Measurements from ENCODE around the gene GNG4.

Gene GNG4

GRCh38 chr1:235527196-235527814 is 122.3 kb downstream of the GNG4 start:
- peak in 1 of 4 experiments; percentile 8 for DNase-seq

DNA sequence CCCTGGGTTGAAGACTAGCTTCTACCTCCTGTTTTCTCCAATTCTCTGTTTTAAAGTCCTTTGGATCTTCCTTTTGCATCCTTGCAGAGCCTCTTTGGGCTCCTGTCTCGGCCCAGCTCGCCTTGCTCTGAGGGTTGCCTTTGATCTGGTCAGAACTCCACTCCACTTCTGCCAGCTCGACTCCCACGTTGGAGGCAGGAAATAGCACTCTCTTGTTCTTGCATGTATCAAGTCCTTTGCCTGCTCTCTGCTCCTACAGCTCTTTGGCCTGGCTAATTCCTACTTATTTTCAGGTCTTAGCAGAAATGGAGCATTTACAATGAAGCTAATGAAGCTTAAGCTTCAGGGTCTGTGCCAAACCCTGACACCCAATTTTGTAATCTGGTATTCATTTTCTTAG is 124.3 kb downstream of the GNG4 start:
- DNase-seq: no peak

DNA sequence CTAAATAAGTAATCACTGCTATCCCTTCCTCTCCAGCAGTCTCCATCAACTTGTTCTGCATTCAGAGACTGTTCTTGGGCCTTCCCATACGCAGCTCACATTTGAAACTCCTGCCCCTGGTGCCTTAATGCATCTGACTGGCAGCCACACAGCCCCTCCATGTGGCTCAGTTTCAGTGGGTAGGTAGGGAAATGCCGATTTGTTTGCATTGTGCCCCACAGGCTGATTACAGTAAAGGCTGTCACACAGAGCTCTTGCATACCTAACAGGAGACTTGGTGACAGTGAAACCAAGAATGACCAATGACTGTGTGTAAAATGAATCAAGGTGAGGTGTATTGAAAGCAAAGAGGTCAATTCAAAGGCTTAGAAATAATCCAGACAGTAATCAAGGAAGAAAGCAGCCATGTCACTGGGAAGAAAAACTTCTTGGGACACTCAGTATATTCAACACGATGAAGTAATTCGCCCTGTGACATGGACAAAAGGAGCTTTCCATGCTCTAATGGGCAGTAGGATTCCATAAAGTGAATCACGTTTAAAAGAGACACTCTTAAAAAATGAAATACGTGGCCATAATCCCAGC is 132.6 kb downstream of the GNG4 start:
- DNase-seq: no peak

DNA sequence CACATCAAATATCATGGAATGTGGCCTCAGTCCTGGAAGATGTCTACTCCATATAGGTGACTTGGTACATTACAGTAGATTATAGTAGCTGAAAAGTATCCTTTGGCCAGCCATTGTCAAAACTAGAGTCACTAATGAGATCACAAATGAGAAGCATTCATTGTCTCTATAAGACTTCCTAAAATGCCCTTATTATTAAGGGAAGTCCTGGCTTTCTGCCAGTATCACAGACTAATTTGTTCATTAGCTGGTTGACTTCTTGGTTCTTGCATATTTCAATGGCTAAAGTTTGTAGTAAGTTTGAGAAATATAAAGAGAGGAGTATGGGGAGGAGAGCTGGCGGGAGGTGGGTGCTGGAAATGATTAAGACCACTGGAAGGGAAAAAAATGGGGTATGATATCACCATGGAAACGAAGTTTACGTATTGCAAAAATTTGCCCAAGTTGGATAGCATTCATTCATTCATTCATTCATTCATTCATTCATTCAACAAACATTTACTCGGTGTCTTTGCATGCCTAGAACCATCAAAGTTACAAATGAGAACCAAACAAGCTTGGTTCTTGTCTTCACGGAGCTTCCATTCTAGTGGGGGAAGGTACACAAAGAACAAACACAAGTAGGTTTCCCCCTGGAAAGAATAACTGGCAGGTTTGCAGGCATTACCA is 133.6 kb downstream of the GNG4 start:
- peak; percentile 18 to 71 (median 42) for DNase-seq

- DNase-seq: peak; percentile 83 to 89 (median 85)
Observed at GRCh38 chr1:235513495-235514366, 135.9 kb downstream of the GNG4 start.

DNA sequence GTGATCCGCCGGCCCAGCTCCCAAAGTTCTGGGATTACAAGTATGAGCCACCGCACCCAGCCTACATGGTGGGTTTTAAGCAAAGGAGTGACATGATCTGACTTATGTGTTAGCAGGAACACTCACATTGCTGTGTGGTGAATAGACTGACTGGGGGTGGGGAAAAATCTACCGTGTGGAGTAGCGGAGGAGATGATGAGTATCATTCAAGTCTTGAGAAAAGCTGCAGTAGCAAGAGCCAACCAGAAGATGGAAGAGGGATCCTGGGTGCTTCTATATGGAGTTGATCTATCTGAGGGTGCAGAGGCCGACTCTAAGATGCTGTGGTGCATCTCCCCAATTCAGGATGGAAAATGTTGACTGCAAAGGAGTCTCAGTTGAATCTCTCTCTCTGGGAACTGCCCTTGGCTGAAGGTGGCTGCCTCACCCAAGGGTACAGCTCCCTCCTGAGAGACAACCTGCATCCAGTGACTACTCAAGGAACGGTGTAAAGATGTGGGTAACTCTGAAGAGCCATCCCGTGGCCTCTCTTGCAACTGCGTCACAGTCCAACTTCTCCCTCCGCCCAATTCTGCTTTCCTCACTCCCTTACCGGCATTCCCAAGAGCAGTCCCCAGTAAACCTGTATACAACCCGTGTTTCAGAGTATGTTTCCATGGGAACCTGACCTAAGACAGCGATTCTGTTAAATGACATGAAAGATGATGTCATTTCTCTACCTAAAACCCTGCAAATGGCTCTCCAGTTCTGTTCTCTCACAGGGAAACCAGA is 137.9 kb downstream of the GNG4 start:
- DNase-seq: no peak

GRCh38 chr1:235510823-235511222 is 138.8 kb downstream of the GNG4 start:
- no peak for DNase-seq

DNA sequence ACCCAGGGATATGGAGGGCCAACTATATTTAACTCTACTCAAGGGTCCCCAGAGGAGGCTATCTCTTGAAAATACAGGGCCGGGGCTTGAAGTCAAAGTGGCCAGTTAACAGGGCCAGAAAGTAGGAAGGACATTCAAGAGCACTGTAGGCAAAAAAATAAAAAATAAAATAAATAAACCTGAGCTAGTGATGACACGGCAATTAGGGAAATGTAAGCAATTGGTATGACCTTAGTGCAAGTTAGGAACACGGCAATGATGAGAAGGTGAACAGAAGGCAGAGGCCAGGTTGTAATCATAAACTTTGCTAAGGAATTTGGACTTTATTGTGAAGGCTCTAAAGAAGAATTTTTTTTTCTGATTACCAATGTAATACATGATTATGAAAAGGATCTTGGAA is 142.0 kb downstream of the GNG4 start:
- DNase-seq: no peak

DNA sequence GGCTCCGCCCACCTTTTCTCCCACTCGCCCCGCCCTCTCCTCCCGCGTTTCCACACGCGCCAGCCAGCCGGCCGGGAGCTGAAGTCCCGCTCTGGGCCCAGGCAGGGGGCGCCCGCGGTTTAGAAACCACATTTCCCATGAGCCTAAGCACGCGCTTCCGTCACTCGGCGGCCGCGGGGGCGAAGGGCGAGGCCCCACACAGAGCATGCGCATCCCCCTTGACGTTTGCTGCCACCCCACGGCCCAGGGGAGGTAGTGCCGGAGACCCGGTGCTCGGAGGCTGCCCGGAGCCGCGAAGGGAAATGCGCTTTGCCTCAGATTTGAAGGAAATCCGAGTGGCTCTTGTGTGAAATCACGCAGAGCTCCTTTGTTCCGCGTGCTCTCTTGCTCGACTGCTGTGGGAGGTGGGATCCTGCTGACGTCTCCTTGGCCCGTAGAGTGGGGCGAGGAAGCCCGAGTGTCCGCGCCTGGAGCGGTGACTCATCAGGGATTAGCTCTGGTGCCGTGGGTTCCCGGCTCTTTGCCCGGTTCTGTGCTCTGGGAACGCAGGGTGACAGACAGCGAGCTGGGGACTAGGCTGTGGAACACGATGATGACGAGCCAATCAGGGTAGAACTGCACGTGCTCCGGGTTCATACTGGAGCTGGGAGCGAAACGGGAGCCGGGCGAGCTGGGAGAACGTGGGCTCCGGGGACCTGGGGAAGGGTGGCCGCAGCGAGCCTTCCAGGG is 144.9 kb downstream of the GNG4 start:
- peak; percentile 99 to 100 (median 100) for DNase-seq

DNA sequence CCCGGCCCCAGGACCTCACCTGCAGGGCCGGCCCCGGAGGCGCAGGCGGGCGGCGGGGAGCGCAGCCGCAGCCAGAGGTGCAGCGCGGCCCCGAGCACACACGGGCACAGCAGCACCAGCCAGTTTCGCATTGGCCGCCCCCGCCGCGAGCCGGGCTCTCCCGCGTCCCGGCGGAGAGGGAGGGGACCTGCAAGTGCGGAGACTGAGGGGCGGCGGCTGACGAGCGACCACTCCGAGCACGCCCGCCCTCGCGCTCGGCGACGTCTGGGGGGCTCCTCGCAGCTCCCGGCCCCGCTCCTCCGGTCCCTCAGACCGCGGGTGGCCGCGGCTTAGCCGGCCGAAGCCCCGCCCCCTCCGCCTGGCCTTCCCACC is 145.5 kb downstream of the GNG4 start, which contains the start of gene B3GALNT2:
Gene B3GALNT2 (minus strand): TSS at position 331 of the 372 bp plus-strand sequence. CDS start 200 bp downstream, at position 131.
- DNase-seq: no peak

DNA sequence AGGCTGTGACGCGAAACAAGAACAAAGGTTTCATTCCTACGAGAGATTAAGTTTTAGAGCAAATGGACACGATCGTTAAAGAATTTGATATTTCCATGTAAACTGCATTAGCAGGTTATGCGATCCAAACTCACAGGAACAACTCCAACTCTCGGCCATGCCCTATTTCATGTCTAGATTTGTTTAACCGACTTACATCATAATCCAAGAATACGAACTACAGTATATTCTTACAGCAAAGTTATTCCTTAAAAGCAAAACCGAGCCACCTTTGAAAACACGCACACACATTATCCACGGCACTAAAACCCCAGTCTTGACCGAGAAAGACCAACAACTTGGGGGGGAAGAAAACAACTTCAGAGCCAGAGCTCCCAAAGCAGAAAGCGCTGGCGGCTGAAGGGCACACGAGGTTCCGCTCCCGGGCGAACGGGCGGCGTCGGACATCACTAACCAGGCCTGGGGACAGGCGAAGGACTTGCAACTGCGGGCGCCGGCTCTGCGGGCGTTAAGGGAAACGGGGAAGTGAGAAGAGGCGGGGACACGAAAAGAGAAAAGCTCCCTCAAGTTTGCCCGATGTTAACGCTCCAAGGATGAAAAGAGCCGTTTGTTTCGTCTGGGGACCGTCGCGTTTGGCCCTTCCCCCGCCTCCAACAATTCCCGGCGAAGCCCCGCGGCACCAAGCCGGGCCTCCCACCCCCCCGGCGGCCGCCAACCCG is 146.0 kb downstream of the GNG4 start:
- DNase-seq: peak; percentile 80 to 91 (median 86)

GRCh38 chr1:235502601-235503402 is 146.8 kb downstream of the GNG4 start:
- DNase-seq: peak in 3 of 4 experiments; percentile 3 to 6 (median 4)

- no peak for DNase-seq
Observed at GRCh38 chr1:235500971-235501540, 148.5 kb downstream of the GNG4 start.
